GM19193 (cell line): ENCODE results near the gene NR1D1.

ENCODE experiments used
- POLR2A ChIP-seq: IDR thresholded peaks from 4 replicates; pipeline ENCODE4 v1.6.1; 2011; ENCODE audit not compliant: insufficient read depth, insufficient read length; ENCODE audit errors: extremely low read depth

Gene NR1D1

GRCh38 chr17:40104594-40105486 lies 4.5 kb upstream of the NR1D1 start:
- no peak for TF ChIP-seq POLR2A

- no peak for TF ChIP-seq POLR2A
These were observed 3.3 kb upstream of the NR1D1 start for GRCh38 chr17:40103688-40104087.

GRCh38 chr17:40103071-40103661 lies 2.8 kb upstream of the NR1D1 start:
- TF ChIP-seq POLR2A, result no peak

GRCh38 chr17:40101367-40102210 lies 1.2 kb upstream of the NR1D1 start:
- TF ChIP-seq POLR2A, result no peak

- TF ChIP-seq POLR2A, result peak; percentile 2
These were observed 429 bp upstream of the NR1D1 start for GRCh38 chr17:40100669-40101366.

GRCh38 chr17:40099619-40100418 lies 570 bp downstream of the NR1D1 start:
- no peak for TF ChIP-seq POLR2A

GRCh38 chr17:40098846-40099618 lies 1.4 kb downstream of the NR1D1 start:
- TF ChIP-seq POLR2A, result no peak

GRCh38 chr17:40097931-40098845 lies 2.2 kb downstream of the NR1D1 start:
- TF ChIP-seq POLR2A, result no peak

- no peak for TF ChIP-seq POLR2A
These were observed 3.3 kb downstream of the NR1D1 start for GRCh38 chr17:40097087-40097486.

- TF ChIP-seq POLR2A, result peak; percentile 59
These were observed 4.2 kb downstream of the NR1D1 start for GRCh38 chr17:40095944-40096791.

- no peak for TF ChIP-seq POLR2A
These were observed 4.9 kb downstream of the NR1D1 start for GRCh38 chr17:40095351-40095943.
